CD1c-positive myeloid dendritic cell (primary cell): Measurements from ENCODE around the gene CRYBG2.

Source experiments
- DNase-seq: peaks from one replicate; pipeline ENCODE4 v3.0.0-alpha.2; 2016; ENCODE audit errors: extremely low spot score

CRYBG2 gene

GRCh38 chr1:26372039-26372438, 18.1 kb upstream of the CRYBG2 start:
- no peak for DNase-seq

DNA sequence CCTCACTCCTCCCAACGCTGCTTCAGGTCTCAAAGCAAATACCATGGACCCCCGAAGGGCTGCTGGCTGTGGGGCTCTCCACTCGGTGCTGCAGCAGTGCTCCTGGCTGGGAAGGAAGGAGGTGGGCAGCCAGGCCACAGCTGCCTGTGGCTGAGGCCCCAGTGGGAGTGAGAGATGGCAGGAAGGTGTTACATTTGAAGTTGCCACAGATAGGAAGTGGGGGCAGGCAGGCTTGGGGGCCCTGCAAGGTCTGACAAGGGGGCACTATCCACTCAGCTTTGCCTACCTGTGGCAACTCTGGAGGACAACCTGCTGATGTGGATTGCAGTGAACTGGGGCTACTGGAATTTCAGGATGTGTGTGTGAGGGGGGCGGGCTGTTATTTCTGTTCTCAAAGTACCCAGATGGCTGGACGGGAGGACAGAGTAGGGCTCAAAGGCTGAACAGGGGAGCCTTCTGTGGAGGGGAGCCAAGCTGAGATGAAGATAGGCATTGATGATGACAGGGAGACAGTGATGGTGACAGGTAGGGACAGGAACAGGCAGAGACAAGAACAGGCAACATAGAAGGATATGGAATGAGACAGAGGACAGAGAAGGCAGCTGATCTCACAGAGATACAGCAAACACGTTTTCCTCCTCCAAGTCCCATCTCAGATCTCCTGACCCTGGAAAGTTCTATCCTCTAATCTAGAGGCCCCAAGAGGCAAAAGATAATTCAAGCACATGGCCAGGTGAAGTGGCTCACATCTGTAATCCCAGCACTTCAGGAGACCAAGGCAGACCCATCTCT, 16.9 kb upstream of the CRYBG2 start:
- DNase-seq: no peak

GRCh38 chr1:26368486-26368885, 14.6 kb upstream of the CRYBG2 start:
- DNase-seq: no peak

DNA sequence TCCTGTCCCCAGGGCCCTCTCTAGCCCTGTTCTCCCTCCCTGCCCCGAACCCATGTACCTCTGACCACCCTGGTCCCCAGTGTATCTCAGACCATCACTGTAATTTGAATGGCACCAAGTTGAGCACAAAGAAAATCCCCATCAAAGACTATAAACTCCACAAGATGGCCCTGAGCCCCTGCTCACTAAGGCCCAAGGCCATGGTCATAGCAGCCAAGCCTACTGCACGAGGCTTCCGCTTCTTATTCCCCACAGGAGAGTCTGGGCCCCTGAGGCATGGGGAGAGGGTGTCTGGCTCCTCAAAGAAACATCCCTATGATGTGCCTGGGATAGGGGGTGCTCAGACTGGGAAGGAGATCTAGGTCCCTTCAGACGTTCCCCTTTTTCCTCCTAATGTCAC, 14.1 kb upstream of the CRYBG2 start:
- DNase-seq: no peak

DNA sequence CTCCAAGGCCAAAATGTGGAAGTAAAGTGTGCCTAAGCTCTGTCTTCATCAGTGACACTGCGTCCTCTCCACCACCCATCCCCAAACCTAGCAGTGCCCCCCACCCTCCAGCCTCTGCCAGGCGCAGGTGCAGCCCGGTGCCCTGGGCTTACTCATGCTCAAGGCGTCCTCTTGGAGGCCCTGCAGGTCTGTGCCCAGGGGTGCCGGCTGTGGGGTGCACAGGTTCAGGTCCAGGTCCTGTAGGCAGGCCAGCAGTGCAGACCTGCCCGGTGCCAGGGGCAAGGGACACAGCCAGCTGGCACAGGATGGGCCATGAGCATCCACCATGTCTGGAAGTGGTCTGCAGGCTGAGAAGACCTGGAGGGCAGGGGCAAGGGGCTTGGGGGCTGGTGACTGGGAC, 13.5 kb upstream of the CRYBG2 start:
- DNase-seq: no peak

DNA sequence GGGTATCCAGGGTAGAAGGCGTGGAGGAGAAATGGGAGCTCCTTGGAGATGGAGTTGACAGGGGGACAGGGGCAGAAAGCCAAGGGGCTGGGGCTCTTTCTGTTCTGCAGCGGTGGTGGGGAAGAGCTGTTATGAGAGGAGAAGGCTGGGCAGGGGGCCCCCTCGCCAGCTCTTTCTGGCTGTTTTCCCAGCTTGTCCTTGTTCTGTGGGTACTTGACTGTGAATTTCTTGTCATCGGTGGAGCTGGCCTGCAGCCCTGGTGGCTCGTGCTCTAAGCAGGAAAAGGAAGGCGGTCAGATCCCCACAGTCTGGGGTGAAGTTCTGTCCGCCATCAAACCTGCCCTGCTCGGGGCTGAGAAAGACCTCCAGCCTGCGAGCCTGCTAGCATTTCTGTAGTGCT, 11.0 kb upstream of the CRYBG2 start:
- DNase-seq: no peak

- DNase-seq: peak; percentile 88
Measured at GRCh38 chr1:26363549-26364448, 9.9 kb upstream of the CRYBG2 start.

GRCh38 chr1:26362331-26362730, 8.4 kb upstream of the CRYBG2 start:
- no peak for DNase-seq

- DNase-seq: no peak
Measured at GRCh38 chr1:26361605-26362122, 7.7 kb upstream of the CRYBG2 start.

GRCh38 chr1:26360807-26361604, 7.1 kb upstream of the CRYBG2 start:
- no peak for DNase-seq

DNA sequence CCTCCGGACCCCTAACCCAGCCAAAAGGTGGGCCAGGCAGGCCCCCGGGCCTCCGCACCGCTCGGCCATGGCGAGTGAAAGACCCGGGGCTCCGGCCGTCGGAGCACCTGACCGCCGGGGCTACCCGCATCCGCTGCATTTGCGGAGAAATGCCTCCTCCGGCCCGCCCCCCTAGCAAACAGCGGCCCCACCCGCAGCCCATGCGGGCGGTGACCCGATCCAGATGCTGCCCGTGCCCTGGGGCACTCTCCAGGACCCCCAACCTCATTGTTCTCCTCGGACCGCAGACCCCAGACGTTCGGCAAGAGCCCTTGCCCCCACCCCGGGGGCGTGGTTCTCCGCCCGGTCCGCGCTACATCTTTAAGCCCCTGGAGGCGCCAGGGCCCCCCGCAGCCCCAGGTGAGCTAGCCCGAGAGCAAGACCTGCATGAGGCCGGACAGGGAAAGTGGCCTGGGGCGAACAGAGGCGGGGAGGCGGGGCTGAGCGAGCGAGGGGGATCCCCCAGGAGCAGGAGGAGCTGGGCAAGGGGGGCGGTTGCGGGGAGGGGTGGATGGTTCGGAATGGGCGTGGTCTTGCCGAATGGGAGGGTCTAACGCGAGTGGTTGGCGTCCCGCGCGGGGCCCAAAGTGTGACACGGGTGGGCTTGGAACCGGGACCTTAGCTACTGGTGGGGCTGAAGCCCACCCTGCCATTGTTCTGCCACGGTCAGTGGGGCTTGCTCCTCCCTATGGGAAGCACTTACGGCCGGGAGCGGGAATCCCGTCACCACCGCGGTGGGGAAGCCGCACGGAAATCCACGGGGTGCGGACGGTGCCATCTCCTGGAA, 6.3 kb upstream of the CRYBG2 start:
- DNase-seq: peak; percentile 17

DNA sequence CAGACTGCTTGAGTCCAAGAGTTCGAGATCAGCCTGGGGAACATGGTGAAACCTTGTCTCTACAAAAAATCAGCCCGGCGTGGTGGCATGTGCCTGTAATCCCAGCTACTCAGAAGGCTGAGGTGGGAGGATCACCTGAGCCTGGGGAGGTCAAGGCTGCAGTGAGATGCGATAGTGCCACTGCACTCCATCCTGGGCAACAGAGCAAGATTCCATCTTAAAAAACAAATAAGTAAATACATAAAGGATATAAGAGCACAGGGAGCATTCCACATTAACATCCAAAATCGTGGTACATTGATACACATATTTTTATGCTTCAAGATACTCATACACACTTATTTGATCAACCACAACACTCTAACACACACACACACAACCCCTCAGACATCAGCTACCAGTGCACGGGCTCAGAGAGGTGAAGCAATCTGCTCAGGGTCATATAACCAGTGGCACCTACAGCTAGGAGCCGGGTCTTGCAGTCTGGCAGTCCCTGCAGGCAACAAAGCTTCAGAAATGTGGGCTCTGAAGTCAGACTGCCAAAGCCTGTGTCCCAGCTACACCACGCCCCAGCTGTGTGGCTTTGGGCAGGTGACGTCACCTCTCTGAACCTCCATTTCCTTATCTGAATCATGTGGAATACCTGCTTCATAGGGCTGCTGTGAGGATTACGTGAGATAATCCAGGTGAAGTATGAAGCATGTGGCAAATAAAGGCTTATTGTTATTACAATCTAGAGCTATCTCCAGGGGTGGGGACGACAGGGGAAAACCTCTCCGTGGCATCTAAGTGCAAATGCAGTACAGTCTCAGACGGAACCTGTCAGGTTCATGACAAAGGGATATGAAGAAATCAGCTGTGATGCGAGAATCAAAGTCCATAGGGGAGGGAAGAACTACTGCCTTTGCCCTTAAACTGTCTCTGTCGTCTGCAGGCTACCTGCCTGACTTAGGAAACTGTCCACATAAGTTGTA, 4.8 kb upstream of the CRYBG2 start:
- peak; percentile 30 for DNase-seq

GRCh38 chr1:26357121-26357602, 3.2 kb upstream of the CRYBG2 start:
- DNase-seq: no peak

DNA sequence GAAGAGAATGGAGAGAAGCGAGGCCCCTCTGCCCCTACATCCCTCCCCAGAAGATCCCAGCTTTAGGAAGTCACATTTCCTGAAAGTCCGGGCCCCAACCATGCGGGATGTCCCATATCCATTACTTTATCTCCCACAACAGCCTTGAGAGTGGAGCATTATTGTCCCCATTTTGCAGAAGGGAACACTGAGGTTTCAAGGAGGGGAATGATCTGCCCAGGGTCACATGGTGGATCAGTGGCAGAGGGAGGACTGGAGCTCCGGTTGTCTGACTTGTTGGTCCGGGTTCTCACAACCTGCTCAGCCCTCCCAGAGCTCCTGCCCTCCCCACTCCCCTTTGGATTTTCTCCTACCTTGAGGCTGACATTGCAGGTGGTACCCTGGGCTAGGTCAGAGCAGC, 2.2 kb upstream of the CRYBG2 start:
- no peak for DNase-seq

- DNase-seq: no peak
Measured at GRCh38 chr1:26354972-26355371, 1.0 kb upstream of the CRYBG2 start.

DNA sequence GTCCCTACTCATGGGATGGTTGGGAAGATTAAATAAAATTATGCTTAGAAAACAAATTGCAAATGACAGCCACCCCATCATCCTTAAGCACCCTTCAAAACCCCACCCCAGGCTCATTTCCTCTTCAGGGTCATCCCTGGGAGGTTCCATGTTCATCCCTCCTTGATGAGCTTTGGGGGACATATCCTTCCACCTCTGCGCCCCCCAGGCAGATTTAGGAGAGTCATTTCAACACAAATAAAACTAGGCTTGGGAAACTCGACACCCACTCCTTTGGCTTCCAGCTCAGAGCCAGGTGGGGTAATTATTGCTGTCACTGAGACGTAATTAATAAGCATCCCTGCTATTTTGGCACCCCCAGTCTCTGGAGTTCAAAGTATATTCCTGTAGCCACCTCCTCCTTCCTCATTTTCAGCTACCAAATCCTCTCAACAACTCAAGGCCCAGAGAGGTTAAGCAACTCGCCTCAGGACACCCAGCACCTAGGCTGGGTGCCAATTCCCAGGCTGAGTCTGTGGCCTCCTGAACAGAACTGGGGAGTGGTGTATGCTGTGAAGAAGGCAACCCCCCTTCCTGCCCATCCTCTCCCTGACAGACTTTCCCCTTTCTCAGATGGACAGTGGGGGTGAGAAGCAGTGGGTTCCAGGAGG, 595 bp downstream of the CRYBG2 start:
- no peak for DNase-seq

DNA sequence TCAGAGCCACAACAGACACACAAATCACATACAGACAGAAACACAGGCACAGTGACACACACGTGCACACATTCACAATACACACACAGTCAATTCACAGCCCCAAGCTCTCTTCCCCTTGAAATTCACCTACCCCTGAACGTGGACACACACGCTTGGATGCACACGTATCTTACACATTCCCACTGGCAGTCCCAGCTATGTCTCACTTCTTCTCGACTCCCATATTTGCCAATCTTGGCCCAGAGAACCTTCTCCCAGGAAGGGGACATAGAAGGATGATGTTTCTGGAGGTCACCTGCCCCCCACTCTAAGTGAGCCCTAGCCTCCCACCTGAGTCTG, 1.6 kb downstream of the CRYBG2 start:
- DNase-seq: no peak

DNA sequence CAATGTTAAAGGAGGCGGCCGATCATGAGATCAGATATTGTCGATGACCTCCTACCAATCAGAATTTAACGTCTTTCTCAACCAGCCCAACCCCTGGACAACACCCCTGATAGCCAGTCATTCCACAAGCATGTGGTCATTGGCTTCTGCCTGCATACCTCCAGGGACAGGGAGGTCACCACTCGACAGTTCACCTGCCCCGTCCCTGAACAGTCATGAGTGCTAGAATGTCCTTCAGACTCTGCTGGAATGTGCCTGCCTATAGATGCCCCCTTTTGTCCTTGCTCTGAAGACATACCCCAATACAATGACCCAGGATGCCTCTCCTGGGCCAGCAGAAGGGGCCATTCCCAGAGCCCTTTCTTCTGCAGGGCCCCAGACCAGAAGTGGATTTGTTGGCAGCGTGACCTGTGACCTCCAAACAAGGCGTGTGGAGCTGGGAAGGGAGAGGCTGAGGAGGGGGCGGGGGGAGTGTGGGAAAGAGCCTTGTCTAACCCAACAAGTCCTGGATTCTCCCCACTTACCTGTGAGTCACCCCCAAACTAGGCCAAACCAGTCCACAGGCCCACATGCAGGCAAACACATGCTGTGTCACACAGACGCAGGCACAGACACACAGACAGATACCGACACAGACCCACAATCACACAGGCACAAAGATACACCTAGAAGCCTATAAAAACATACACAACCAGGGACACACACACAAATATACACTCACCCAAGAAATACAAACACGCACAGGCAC, 2.2 kb downstream of the CRYBG2 start:
- no peak for DNase-seq
